Spleen (tissue), 7 donors: Measurements from ENCODE around the gene FAF1.

Experiments used
- CTCF ChIP-seq, 11 experiments: fragments of 200-600 bp in 7 of 11; fragments of 450-650 bp in 4 of 11; sonication (generic) in 4 of 11; IDR thresholded peaks in 8 of 11; conservative IDR thresholded peaks in 3 of 11; 1 replicate in 7 of 11; 2 replicates in 4 of 11; pipeline versions ENCODE4 v1.4.0 to v1.8.0; 2016 to 2021; ENCODE audit warnings: antibody characterized with exemption in 11 of 11, inconsistent platforms in 4 of 11, mild to moderate bottlenecking in 1 of 11
- POLR2A ChIP-seq, 3 donors: fragments of 450-650 bp; IDR thresholded peaks; one replicate each; pipeline ENCODE4 v1.5.1; 2017; ENCODE audit warnings: antibody characterized with exemption in 3 of 3, mild to moderate bottlenecking in 1 of 3
- POLR2AphosphoS5 ChIP-seq, 3 donors: sonication (generic); formaldehyde crosslinking; IDR thresholded peaks; one replicate each; pipeline ENCODE4 v1.5.1; 2017; ENCODE audit warnings: antibody characterized with exemption in 3 of 3
- donor health status: DM: no; HTN: no; CAD: no; lungs with moderate emphysema.
- donor health status: DM: no; HTN: no; CAD: no.
- donor health status: DM: no; HTN: no; CAD: no.

- TF ChIP-seq CTCF (IDR thresholded peaks at IDR 0.05 in 8 of 11, conservative IDR thresholded peaks at IDR 0.05 in 3 of 11) (no peak), POLR2AphosphoS5 (IDR thresholded peaks at IDR 0.05) (no peak), POLR2A (IDR thresholded peaks at IDR 0.05) (no peak)
Observed at GRCh38 chr1:50894340-50894739, 65.7 kb downstream of the FAF1 start.
